Endothelial cell of umbilical vein (primary cell): ENCODE measurements around the gene LENG8. TPM values are rescaled to one million over a fixed set of nuclear protein-coding genes. Genes with fewer than 3 reads are reported as not detected.

Experiments
- BruUV-seq: library from RNA; stranded (reverse); fragments of 400-500 nt; replicated peaks from 2 replicates; lab custom pipeline; 2021; lab: Mats Ljungman, UMichigan
- CTCF ChIA-PET: fragments of 300-600, 350-600 bp; sonication (Branson Sonifier 250); formaldehyde crosslinking; loops from one replicate; lab custom pipeline; 2021; ENCODE audit warnings: antibody characterized with exemption, inconsistent platforms; lab: Charles Lee
- POLR2A ChIA-PET: fragments of 300-600, 350-600 bp; sonication (Branson Sonifier 250); formaldehyde crosslinking; loops from one replicate; lab custom pipeline; 2021; ENCODE audit warnings: antibody characterized with exemption, inconsistent platforms; lab: Charles Lee
- DNase-seq: peaks from one replicate; pipeline ENCODE4 v3.0.0-alpha.2; 2011; ENCODE audit warnings: low read depth, low spot score
- FAIRE-seq: peaks from 2 replicates; lab custom pipeline; 2011; peaks lifted over from hg19 to GRCh38; lab: Jason Lieb, UNC
- H2AFZ ChIP-seq: 2 replicates; pipeline ENCODE4 v1.6.0; 2012; ENCODE audit warnings: low read depth, low read length, control low read depth, inconsistent platforms
- H3K27ac ChIP-seq: 2 replicates; pipeline ENCODE4 v1.5.1; 2011; ENCODE audit warnings: low read depth, mild to moderate bottlenecking, control low read depth, low read length, moderate library complexity; ENCODE audit not compliant: insufficient read depth
- H3K27me3 ChIP-seq, 2 experiments: 2 replicates each; pipeline versions ENCODE4 v1.6.0 to v1.6.1; 2011; ENCODE audit warnings: low read length in 2 of 2, mixed read lengths in 1 of 2; ENCODE audit not compliant: control insufficient read depth in 2 of 2, insufficient read depth in 2 of 2
- H3K36me3 ChIP-seq, 2 experiments: 2 replicates in 1 of 2; 3 replicates in 1 of 2; pipeline ENCODE4 v1.5.1; 2011; ENCODE audit warnings: low read length in 2 of 2, mild to moderate bottlenecking in 1 of 2, moderate library complexity in 1 of 2; ENCODE audit not compliant: control insufficient read depth in 2 of 2, insufficient read depth in 2 of 2; ENCODE audit errors: extremely low read depth in 1 of 2
- H3K4me1 ChIP-seq: 3 replicates; pipeline ENCODE4 v1.5.1; 2011; ENCODE audit warnings: mild to moderate bottlenecking, low read length; ENCODE audit not compliant: control insufficient read depth, insufficient read depth; ENCODE audit errors: extremely low read depth
- H3K4me2 ChIP-seq: 2 replicates; pipeline ENCODE4 v1.6.1; 2011; ENCODE audit warnings: low read length, control low read depth, mixed read lengths; ENCODE audit not compliant: insufficient read depth
- H3K4me3 ChIP-seq, 3 experiments: fragments of 200-600 bp in 1 of 3; sonication (generic), shearing (Covaris generic) in 1 of 3; replicated peaks in 1 of 3; 2 replicates each; pipeline ENCODE4 v1.5.1; 2011 to 2016; ENCODE audit warnings: control low read depth in 3 of 3, low read length in 3 of 3, mild to moderate bottlenecking in 2 of 3, inconsistent platforms in 1 of 3, low read depth in 1 of 3, moderate library complexity in 1 of 3; ENCODE audit not compliant: insufficient read depth in 1 of 3
- H3K79me2 ChIP-seq: 2 replicates; pipeline ENCODE4 v1.6.0; 2012; ENCODE audit warnings: low read length, inconsistent platforms; ENCODE audit not compliant: control insufficient read depth, insufficient read depth
- H3K9ac ChIP-seq: replicated peaks from 2 replicates; pipeline ENCODE3; 2011; ENCODE audit warnings: low read length, control low read depth; ENCODE audit not compliant: insufficient read depth; ENCODE audit errors: extremely low read depth
- H3K9me1 ChIP-seq: replicated peaks from 3 replicates; pipeline ENCODE4 v1.6.0; 2011; ENCODE audit warnings: mild to moderate bottlenecking, low read length; ENCODE audit not compliant: control insufficient read depth, insufficient read depth; ENCODE audit errors: extremely low read depth
- H3K9me3 ChIP-seq: replicated peaks from 2 replicates; pipeline ENCODE4 v1.5.1; 2012; ENCODE audit warnings: low read length, inconsistent platforms; ENCODE audit not compliant: control insufficient read depth, insufficient read depth
- H4K20me1 ChIP-seq: replicated peaks from 2 replicates; pipeline ENCODE3; 2011; ENCODE audit warnings: mild to moderate bottlenecking, low read length; ENCODE audit not compliant: control insufficient read depth, insufficient read depth; ENCODE audit errors: extremely low read depth
- EZH2 ChIP-seq: IDR thresholded peaks from 2 replicates; pipeline ENCODE4 v1.6.1; 2012; ENCODE audit warnings: borderline replicate concordance, low read depth, mild to moderate bottlenecking, moderate library complexity, low read length, inconsistent platforms; ENCODE audit not compliant: severe bottlenecking
- GATA2 ChIP-seq: IDR thresholded peaks from 2 replicates; pipeline ENCODE4 v1.7.0; 2011; ENCODE audit warnings: low read depth, mild to moderate bottlenecking, moderate library complexity, mixed read lengths, low read length; ENCODE audit not compliant: insufficient read length, insufficient read depth
- POLR2AphosphoS5 ChIP-seq: IDR thresholded peaks from 2 replicates; pipeline ENCODE4 v1.6.1; 2012; ENCODE audit warnings: low read depth, mild to moderate bottlenecking, control low read depth, low read length, moderate library complexity; ENCODE audit not compliant: insufficient read depth
- dilution Hi-C: fragments of 300-500 bp; cut with MboI; formaldehyde crosslinking; loops from one replicate; pipeline ENCODE4 v1.15.0; 2019; ENCODE audit warnings: low sequenced_read_pairs; ENCODE audit not compliant: extremely low pct_ligation_motif_present
- intact Hi-C: fragments of 100-400 bp; cut with micrococcal nuclease; formaldehyde crosslinking; loops from one replicate; pipeline ENCODE4 v1.10.0; 2022
- polyA plus RNA-seq, 4 experiments: library from polyadenylated mRNA; depleted of rRNA in 3 of 4; stranded (reverse) in 3 of 4; unstranded in 1 of 4; fragments of >200 nt; gene quantifications; 2 replicates each; pipeline versions ENCODE4 v1.2.1 to v1.2.3, GENCODE V29; 2011 to 2012; ENCODE audit warnings: missing spikeins in 1 of 4
- total RNA-seq: library from RNA; stranded (reverse); gene quantifications from 2 replicates; pipeline ENCODE4 v1.2.3, GENCODE V29; 2021
- TF ChIP-seq, protein P1 (sequence below), 2 donors: IDR thresholded peaks; 1 replicate in 1 of 2; 2 replicates in 1 of 2; pipeline ENCODE4 v1.5.1; 2011; ENCODE audit warnings: low read length in 2 of 2, mild to moderate bottlenecking in 2 of 2, moderate library complexity in 2 of 2, control low read depth in 1 of 2, inconsistent platforms in 1 of 2, low read depth in 1 of 2; ENCODE audit not compliant: insufficient read depth in 1 of 2; ENCODE audit errors: extremely low read depth in 1 of 2

Gene LENG8
- total and polyA plus RNA-seq, 2 donors (not counting 3 experiments of a cell fraction or from before 2014, with no cell fraction given), result 130 to 218 TPM

DNA sequence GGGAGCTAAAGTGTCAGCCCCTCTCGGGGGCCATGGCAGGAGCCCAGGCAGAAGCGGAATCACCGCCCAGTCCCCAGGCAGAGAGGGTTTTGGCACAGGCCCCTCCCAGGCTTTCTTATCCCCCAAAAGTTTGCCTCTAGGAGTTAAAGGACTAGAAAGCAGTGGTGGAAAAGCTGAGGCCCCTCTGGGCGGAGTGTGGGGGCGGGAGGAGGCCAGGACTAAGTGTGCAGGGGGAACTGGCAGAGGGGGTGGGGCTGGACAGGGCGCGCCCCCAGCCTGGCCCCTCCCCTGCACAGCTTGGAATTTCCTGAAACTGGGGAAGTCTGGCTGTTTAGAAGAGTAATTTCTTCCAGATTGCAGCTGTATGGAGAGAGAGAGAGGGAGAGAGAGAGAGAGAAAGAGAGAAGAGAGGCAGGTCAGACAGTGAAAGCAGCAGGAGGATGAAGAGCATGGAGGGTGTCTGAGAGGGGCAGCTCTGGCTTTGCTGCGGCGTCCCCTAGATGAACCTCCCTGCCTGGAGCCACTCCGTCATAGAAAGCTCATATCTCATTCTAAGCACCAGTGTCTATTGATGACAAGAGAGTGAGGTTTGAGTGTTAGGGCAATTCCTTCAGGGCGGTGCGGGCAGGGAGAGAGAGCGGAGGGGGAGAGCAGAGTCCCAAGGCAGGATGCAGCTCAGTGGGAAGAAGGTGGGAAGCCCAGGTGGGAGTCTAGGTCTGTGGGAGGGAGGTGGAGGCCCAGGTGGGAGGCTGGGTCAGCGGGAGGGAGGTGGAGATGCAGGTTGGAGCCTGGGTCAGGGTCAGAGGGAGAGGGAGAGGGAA lies 24.3 kb downstream of the LENG8 start, which contains the start of gene CDC42EP5:
CDC42EP5 (minus strand) TSS at position 226 of the 821 bp plus-strand sequence. CDS start 7,749 bp downstream, outside the sequence.
- peak; percentile 92 for FAIRE-seq
- BruUV-seq, result no TSS peak
- H3K9ac ChIP-seq, result peak within 1 kb of the TSS; percentile 58

More for the DNA sequence above, 24.3 kb downstream of the LENG8 start, which contains the start of gene CDC42EP5:
- Histone ChIP-seq H3K4me1 (peaks cover 35% of the 10 kb centered on the region), H3K79me2 (peaks cover 1% of the 10 kb centered on the region), H3K36me3 (no peaks in the 10 kb centered on the region), H4K20me1 (no peaks in the 10 kb centered on the region), H2AFZ (peak within 1 kb of the TSS; percentile 90), H3K27me3 (no peaks in the 10 kb centered on the region), H3K9me1 (no peaks in the 10 kb centered on the region), H3K4me2 (peak within 1 kb of the TSS; percentile 57), H3K4me3 (peak within 1 kb of the TSS; percentile 60 to 70 (median 65)), H3K27ac (peak within 1 kb of the TSS; percentile 68), H3K9me3 (no peaks in the 10 kb centered on the region)
- TF ChIP-seq GATA2 (no peak), POLR2AphosphoS5 (peak; percentile 68), EZH2 (no peak)
- TF ChIP-seq, protein P1, sequence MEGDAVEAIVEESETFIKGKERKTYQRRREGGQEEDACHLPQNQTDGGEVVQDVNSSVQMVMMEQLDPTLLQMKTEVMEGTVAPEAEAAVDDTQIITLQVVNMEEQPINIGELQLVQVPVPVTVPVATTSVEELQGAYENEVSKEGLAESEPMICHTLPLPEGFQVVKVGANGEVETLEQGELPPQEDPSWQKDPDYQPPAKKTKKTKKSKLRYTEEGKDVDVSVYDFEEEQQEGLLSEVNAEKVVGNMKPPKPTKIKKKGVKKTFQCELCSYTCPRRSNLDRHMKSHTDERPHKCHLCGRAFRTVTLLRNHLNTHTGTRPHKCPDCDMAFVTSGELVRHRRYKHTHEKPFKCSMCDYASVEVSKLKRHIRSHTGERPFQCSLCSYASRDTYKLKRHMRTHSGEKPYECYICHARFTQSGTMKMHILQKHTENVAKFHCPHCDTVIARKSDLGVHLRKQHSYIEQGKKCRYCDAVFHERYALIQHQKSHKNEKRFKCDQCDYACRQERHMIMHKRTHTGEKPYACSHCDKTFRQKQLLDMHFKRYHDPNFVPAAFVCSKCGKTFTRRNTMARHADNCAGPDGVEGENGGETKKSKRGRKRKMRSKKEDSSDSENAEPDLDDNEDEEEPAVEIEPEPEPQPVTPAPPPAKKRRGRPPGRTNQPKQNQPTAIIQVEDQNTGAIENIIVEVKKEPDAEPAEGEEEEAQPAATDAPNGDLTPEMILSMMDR (IDR thresholded peaks at IDR 0.05; ENCODE audit: extremely low read depth in 1 of 2, insufficient read depth in 1 of 2, low read depth in 1 of 2, low read length in 2 of 2), result no peak
- DNase-seq, result peak; percentile 90
- dilution Hi-C loops, result no loop called here
- ChIA-PET CTCF (interaction anchor here (0.7 to 1.7 kb wide), 7 partner anchors 9 to 680 kb away, joined by 3 to 21 read pairs (median 6); partner anchors contain the start of genes LENG8 and LENG9), POLR2A (interaction anchor here (0.6 to 1.4 kb wide), 5 partner anchors 10 to 1151 kb away, joined by 3 to 6 read pairs (median 4); partner anchors contain the start of genes LENG8, LENG9 and ZNF784)
- intact Hi-C loops, result loop anchor here (1.0 kb wide), 1 partner anchor 50 kb away; no protein-coding TSS in a partner anchor
